NCI-H1694 treated with DMSO at 0.1 percent for 48 hours (cell line): ENCODE data around the gene FRMPD2.
"Not testable (repeated sequence)": the region's sequence is repeated elsewhere in the genome, so short reads cannot be mapped to it uniquely, and the experiment has no call there.

ENCODE experiments used
- DNase-seq: peaks from one replicate; lab custom pipeline; 2025; lab: John Stamatoyannopoulos, UW

The FRMPD2 gene

DNA sequence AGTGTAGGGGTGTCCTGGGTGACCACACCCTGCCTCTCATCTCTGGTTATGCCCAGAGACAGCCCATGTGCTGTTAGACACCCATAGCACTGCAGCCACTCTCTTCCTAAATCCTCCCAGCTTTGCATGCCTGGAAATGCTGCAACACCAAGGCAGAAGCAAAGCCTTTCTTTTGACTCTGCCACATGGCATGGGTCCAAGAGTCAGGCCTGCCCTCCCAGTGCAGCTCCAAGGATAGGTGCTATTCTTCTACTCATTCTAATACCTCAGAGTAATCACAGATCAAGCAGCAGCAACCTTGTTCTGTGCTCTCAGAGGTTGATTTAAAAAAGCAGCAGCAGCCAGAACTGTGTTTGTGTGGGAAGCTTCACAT is 23.4 kb downstream of the FRMPD2 start:
- DNase-seq: no peak

DNA sequence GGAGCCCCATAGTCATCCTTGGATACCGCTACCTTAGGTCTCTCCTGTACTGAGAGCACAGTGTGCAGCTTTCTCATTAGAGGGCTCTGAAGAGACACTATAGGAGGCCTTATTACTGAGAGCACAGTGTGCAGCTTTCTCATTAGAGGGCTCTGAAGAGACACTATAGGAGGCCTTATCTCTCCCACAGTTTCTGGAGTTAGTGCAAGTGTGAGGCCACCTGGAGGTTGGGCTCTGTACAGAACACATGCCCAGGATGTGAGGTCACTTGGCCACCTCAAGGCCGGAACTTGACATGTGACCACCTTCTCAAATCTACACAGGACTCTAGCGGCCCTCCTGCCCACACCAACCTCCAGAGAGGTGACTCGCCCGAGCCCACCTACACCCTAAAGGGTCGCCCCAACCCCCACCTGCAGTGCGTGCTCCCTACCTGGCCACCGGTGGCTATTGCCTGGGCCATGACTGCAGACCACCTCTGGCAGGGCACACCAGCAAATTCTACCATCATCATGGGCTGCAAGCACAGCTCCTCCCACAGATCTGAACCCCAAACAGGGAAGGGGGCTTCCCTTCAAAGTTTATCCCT is 24.6 kb downstream of the FRMPD2 start:
- no peak for DNase-seq

DNA sequence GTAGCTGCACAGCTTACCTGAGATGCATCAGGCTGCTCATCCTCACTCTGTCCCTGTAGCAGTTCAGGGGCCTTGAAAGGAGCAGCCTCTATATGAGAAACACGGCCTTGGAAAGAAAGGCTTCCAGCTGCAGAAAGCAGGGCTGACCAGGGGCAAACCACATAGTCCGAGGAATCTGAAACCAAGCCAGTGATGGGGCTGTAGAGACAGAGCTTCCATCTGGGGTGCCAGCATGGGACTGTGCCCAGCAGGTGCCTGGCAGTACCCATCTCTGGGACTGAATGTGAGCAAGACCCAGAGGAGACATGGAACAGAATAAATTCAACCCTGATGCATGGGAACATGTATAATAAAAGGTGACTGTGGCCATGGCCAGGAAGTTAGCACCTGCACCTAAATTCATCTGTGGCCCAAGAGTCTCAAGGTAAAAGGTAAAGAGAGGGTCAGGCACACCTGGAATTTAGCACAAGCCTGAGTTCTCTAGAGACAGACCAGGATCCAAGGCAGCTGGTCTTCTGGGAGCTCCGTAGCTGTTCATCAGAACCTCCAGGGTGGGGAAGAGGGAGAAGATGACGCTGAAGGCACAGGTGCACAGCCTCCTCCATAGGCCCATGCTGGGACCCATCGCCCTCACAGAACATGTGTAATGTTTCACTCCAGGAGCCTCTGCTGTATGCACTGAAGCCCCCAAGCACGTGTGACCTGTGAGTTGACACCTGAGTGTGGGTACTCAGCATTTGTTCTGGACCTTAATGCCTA is 25.3 kb downstream of the FRMPD2 start:
- no peak for DNase-seq

DNA sequence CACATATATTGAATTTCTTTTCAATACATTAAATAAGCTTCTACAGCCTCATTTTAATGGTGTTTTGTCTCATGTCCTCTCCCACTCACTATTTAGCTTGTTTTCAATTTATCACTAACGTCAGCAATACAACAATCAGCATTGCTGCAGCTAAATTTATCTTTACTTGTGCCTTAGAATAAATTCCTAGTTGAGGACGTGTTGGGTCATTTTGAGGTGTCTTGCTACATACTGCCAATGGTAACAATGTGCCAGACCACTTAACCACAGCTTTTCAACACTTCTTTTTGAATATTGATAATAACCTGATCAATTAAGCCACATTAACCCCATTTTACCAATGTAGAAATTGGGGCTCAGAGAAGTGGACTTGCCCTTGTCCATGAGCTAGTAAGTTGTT is 26.0 kb downstream of the FRMPD2 start:
- no peak for DNase-seq

DNA sequence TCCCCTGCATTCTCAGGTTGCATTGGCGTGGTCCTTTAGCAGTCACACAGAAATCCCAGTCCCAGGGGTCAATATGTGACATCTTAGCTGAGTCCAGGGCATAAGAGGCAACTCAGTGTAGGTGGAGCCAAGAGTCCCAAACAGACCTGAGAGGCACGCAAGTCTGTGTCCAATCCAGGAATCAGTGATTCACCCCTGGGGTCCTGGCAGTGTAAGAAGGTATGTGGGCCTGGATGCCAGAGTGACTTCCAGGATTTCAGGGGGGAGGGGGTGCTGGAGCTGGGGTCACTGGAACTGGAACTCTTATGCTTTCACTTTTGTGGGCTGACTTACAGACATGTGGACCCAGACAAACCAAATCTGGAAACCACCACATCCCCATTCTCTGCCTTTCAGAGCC is 26.8 kb downstream of the FRMPD2 start:
- no peak for DNase-seq

DNA sequence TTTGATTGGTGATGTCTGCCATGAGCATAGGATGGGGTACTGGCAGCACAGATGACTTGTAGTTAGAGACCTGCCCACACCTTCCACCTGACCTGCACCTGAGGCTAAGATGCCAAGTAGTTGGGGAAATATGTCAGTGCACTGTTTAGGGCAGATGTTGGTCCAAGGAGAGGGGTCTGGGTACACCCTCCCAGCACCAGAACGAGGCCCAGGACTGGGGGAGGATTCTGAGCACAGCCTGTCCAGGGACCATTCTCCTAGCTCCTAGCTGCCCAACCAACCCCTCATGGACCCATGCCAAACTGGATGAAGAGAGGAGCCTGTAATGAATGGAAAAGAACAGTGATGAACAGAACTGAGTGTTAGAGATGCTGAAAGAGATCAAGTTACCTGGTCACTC is 28.0 kb downstream of the FRMPD2 start:
- no peak for DNase-seq

DNA sequence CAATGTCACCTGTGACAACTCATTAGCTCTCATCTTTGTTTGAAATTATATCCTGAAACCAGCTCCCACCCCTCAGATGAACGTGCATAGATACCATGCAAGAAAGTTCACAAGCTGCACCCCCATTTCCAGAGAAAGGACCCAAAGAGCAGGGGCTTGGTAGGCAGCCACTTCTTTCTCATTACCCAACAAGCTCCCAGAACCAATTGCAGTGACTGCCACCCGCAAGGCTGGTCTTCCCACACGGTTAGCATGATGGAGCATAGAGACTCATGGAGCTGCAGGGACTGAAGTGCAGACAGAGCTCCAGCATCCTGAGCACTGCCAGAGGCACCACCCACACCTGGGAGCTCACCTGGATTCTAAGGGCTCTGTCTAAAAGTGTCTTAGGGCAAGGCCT is 28.5 kb downstream of the FRMPD2 start:
- no peak for DNase-seq

DNA sequence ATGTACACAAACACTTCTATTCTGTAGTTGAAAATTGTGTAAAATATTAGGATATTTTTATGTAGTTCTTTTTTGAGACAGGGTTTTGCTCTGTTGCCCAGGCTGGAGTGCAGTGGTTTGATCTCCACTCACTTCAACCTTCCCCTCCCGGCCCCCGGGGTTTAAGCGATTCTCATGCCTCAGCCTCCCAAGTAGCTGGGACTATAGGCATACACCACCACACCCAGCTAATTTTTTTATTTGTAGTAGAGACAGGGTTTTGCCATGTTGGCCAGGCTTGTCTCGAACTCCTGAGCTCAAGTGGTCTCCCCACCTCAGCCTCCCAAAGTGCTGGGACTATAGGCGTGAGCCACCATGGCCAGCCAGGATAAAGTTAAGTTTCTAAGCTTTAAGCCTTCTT is 30.6 kb downstream of the FRMPD2 start:
- not testable (repeated sequence) for DNase-seq

DNA sequence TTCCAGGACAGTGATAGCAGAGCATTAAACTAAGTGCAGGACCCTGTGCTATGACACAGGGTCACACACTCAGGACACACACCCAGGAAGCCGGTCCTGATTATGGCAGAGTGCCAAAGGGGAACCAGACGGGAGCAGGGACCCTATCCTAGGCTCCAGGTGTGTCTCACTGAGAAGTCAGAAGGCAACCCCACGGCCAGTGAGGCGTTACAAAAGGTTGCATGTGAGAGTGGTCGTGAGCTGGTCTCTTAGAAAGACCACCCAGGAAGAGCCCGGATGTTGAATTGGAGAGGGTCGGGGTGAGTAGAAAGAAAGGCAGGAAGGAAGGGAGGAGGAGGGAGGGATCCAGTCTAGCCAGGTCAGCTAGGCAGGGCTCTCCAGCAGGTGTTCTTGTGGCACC is 31.0 kb downstream of the FRMPD2 start:
- DNase-seq: no peak

DNA sequence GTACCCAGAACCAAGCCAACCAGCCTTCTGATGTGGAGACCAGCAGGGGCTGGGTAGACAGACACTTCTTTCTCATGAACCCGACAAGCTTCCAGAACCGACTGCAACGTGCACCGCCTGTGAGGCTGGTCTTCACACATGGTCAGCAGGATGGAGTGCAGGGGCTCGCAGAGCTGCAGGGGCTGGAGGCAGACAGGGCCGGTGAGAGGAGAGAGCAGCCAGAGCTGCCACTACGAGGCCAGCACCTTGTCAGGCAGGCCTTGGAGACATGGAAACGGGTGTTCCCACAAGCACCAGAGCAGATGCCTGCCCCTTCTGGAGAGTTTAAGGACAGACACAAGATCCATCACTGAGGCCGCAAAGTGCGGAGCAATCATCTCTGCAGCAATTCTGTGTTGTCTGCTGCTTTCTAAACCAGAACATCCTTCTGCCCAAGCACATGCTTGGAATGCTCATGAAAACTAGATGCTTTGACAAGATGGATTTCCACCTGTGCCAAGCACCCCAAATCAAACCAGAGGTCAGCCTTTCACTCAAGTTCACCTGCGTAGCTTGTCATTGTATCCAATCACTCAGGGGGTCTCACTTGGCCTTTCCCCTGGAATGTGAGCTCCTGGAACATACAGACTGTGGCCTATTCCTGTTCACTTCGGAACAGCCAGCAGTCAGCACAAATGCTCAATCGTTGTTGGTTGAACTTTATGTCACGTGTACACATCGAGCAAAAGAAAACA is 32.2 kb downstream of the FRMPD2 start:
- no peak for DNase-seq

DNA sequence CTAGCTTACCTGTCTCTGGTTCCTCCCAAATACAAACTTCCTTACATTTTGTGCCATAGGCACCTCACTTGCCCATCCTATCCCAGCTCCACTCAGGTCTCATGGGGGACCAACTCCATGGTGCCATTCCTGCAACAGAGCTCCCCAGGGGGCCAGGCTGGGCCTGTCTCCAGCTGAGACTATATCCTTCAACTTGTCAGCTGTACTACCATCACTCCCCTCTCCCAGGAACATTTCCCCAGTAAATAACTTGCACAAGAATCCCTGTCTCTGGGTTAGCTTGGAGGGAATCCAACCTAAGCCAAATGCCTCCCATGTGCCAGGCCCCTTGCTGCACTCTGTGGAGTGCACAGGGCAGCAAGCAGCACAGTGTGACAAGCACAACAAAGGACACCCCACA is 33.2 kb downstream of the FRMPD2 start:
- no peak for DNase-seq

DNA sequence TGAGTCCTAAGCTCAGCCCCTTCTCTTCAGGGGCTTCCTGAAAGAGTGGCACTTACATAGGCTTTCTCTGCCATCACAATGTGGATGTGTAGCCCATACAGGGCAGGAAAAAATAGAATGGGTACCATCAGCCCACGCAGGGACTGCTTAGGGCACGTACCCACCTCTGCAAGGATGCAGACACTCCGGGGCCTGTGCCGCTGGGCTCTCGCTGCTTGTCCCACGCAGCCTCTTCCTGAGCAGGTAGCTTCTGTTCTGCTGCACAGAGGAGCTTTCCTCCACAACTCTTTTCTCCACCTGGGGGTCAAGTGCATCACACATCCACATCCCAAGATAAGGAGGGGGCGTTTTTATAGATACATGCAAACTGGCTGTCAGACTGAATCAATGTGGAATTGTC is 34.3 kb downstream of the FRMPD2 start:
- DNase-seq: no peak

DNA sequence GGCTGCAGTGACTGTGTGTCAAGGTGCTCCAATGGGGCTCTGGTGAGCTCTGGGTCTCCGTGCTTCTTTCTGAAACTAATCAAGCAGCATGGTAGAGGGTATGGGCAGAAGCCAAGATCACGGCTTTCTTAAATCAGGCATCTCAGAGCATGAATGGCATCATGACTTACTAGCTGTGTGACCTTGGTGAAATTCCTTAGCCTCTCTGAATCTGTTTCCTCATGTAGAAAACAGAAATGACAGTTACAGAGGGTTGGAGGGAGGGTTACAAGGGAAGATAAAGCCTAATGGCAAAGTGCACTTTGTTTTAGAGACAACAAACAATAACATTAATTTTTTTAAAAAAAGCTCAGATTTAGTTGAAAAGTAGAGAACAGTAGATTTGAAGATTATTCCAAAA is 34.9 kb downstream of the FRMPD2 start:
- DNase-seq: no peak

DNA sequence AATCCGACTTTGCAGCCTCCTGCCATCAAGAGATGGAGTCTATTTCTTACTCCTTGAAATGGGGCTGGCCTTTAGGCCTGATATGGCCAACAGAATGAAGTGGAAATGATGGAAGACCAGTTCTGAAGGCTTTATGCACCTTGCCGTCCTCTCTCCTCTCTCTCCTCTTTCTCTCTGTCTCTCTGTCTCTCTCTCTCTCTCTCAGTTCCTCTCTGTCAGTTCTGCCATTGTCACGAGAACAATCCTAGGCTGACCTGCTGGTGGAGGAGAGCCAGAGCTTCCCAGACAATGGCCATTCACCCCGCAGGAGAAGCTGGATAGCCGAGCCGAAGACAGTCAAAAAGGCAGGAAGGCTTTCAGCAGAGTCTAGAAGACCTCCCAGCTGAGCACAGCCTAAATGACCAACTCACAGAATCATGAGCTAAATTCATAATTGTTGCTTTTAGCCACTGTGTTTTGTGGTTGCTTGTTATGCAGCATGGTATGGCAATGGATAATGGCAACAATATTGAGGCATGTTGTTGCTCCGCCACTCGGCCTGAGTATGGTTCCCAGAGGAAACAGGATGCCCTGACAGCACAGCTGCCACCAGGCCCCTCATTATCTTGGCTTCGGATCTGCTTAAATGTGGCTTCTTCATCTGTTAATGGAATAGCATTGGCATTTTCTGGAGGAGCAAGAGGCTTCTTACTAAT is 35.5 kb downstream of the FRMPD2 start:
- DNase-seq: no peak

DNA sequence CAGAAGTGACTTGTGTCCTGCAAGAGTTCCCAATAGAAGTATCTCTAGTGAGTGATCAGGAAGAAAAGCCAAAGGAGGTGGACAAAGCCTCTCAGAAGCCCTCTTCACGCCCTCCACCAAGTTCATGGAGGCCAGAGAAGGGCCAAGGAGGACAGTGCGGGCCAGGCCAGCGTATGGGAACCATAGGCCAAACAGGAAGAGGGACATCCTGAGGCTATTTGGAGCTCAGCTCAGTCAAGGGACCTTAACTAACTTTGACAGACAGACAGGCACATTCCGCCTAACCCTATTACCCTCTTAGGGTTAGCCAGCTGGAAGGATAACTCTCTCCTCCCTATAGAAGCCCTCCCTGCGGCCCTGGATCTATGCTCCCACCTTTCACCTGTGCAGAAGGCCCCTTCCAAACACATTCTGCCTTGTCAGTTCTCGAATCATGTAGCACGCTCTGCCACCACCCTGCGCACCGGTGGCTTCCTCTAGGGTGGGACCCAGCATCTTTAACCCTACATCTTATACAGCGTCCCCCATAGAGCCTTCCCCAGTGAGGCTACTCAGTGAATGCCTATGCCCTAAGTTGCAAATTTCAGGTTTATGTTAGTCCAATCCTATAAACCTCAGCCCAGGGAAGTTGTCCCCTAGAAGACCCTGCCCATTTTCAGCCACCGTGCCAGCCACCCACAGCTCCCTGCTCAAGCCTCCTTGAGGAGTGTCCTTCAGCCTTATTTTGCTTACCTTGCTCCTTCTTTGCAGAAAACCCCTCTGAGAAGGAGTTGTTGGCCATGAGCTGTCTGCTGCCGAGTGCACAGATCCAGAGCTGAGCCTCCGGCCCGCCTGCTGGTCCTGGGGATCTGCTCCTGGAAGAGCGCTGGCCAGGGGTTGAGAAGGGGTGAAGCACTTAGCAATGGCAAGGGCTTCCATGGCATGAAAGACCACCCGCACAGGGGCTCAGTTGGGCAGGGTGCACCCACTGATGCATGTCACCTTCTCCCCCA is 36.9 kb downstream of the FRMPD2 start:
- no peak for DNase-seq

DNA sequence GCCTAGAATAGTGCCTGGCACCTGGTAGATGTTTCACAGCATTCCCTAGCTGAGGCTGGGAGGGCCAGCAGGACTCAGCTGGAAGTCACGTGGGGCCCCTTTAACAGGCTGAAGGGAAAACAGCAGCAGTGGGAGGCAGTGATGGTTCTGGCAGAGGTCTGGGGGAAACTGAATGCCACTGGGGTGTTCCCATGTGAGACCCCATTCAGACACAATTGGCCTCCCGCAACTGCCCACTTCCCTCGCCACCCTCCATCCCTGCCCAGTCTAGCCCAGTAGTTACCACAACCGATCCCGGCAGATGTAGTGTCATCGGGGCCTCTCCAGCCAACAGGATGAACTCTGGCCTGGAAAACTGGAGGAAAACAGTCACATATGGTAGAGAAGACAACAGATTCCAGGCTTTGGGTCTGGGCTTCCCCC is 38.3 kb downstream of the FRMPD2 start:
- DNase-seq: no peak

DNA sequence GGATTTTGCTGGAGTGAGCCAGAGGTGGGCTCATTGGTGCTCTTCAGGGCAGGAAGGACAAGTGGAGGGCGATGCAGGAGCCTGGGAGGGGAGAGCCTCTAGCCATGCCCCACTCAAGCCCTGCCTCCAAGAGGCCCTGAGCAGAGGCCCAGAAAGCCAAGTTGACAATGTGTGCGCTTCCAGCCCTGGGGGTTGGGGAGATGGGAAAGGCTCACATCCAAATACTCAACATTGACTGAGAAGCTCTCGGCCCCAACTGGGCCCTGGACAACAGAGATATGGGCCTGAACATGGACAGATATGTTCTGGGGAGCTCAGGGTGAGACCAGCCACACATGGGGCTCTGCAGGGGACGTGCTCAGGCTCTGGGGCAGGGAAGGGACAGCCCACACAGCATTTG is 39.0 kb downstream of the FRMPD2 start:
- no peak for DNase-seq

DNA sequence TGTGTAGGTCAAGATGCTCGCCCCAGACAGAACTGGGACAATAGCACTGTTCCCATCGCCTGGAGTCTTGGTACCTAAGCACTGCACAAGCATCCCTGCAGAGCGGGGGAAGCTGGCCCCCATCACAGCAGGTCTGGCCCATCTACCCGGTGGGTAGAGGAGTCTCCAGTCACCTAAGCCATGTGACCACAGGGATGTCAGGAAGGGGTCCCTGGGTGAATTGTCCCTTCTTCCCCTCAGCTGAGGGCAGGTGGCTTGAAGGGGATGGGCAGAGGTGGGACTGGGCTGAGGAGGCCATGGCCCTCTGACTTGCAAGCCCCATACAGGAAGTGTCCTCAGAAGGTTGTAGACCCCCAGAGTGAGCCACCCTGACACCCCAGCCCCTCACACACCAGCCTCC is 39.7 kb downstream of the FRMPD2 start:
- no peak for DNase-seq

DNA sequence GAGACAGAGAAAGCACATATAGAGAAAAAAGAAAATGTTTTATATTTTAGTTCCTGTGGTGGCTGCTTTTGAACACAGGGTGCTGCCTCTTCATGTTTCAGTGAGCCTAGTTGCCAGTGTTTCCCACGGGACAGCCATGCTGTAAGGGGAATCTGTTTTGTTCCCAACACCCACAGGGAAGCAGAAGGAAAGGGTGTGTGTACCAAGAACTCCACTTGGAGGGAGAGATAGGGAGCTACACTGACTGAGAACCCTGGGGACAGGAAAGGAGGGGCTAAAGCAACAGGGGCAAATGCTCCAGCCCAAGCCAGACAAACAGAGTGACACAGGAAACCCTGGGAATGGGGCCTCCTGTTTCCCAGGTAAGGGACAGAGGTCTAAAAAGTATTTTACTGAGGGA is 40.2 kb downstream of the FRMPD2 start:
- DNase-seq: no peak

DNA sequence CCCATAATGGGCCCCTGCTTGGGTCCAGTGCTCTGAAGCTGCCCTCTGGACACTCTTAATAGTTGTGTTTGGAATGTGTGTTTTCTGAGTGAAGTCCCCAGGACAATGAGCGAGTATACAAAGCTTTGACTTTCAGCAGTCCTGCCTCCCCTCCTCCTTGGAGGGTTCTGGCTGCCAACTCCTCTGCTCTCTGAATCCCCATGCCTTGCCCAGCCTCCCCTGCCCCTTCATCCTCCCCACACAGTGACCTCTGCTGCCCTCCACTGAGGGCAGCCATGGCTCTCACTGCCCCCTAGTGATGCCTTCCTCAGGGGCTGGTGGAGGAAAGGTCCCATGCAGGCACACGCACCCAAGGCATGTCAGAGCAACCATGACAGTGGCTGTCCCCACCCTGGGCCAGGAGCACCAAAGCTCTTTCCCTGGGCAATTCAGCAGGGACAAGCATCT is 40.9 kb downstream of the FRMPD2 start:
- DNase-seq: no peak

DNA sequence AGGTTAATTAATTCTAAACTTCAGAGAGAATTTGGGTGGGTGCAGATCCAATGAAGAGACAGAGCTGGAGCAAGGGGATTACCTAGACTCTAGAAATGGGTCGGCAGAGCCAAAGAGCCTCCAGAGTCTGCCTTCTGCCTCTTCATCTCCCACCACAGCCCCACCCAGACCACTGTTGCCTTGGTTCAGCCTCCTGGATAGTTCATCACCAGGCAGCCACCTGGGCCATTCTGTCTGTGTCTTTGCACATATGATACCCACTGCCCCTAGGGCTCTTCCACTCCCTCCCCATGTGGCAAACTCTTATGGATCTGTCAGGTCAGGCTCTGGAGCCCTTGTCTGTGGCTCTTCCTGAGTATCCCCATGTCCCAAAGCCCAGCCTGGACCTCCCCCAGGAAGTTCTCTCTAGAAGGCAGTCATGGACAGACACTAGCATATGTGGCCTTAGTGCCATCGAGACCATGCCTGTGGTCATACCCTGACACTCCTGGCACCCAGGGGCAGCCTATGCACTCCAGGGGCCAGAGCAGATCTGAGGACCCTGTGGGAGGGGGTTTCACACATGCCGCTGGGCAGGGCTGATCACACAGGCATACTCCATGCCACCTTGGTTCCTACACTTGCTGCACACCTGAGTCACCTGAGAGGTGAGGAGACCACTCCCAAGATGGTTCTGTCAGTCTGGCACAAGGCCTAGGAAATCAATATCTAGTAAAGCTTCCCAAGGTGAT is 41.6 kb downstream of the FRMPD2 start:
- no peak for DNase-seq
